ENCODE measurements around the gene PDE4A. TPM values are rescaled to one million over a fixed set of nuclear protein-coding genes. Genes with fewer than 3 reads are reported as not detected.
A peak's percentile ranks its signal among the peaks of the same experiment; 100 is the strongest.

The PDE4A gene
- total RNA-seq, 1 donor from 2014 or later = 0.26 TPM

- FAIRE-seq (no peak), DNase-seq (ENCODE audit: low read depth) (no peak)
- Histone ChIP-seq H3K36me3 (ENCODE audit: control insufficient read depth, insufficient read depth, low read length) (no peaks in the 10 kb centered on the region), H3K4me3 (ENCODE audit: low read depth, low read length) (no peak overlapping the region), H3K27me3 (ENCODE audit: control insufficient read depth, insufficient read depth, low read length) (peaks cover 25% of the 10 kb centered on the region)
- TF ChIP-seq CTCF (IDR thresholded peaks at IDR 0.05; ENCODE audit: insufficient read depth, low read length, severe bottlenecking) = no peak
Measured at GRCh38 chr19:10417541-10418234, 2.6 kb upstream of the PDE4A start.

GRCh38 chr19:10418235-10418484 lies 2.2 kb upstream of the PDE4A start:
- TF ChIP-seq CTCF (IDR thresholded peaks at IDR 0.05; ENCODE audit: insufficient read depth, low read length, severe bottlenecking) = peak; percentile 1

GRCh38 chr19:10418485-10419199 lies 1.7 kb upstream of the PDE4A start:
- Histone ChIP-seq H3K27me3 (ENCODE audit: control insufficient read depth, insufficient read depth, low read length) (peaks cover 25% of the 10 kb centered on the region), H3K4me3 (ENCODE audit: low read depth, low read length) (no peak overlapping the region), H3K36me3 (ENCODE audit: control insufficient read depth, insufficient read depth, low read length) (no peaks in the 10 kb centered on the region)
- TF ChIP-seq CTCF (IDR thresholded peaks at IDR 0.05; ENCODE audit: insufficient read depth, low read length, severe bottlenecking) = no peak
- no peak for DNase-seq (ENCODE audit: low read depth)
- no peak for FAIRE-seq

More at GRCh38 chr19:10418235-10418484, 2.2 kb upstream of the PDE4A start:
- DNase-seq (ENCODE audit: low read depth) (no peak), FAIRE-seq (no peak)
- peaks cover 25% of the 10 kb centered on the region for H3K27me3 ChIP-seq (ENCODE audit: control insufficient read depth, insufficient read depth, low read length)
- H3K4me3 ChIP-seq (ENCODE audit: low read depth, low read length) = no peak overlapping the region
- H3K36me3 ChIP-seq (ENCODE audit: control insufficient read depth, insufficient read depth, low read length) = no peaks in the 10 kb centered on the region

DNA sequence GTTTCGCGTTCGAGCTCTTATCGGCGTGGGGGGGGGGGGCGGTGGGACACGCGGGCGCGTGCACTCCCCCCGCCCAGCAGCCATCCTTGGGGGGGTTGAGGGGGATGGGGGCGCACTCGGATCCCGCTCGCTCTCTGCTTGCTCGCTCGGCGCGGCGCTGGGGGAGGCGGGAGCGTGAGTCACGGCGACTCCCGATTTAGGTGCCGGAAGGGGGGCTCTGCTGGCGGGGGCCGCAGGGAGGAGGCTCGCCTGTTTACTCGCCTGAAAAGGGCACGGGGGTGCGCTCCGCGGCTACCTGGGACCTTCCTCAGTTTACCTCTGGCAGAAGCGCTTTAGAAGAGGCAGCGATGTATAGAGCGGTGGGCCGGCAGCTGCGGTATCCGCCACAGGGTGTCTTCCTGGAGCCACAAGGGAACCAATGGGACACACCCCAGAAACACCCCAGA lies 1.1 kb upstream of the PDE4A start:
- Histone ChIP-seq H3K36me3 (ENCODE audit: control insufficient read depth, insufficient read depth, low read length) (no peaks in the 10 kb centered on the region), H3K27me3 (ENCODE audit: control insufficient read depth, insufficient read depth, low read length) (peaks cover 26% of the 10 kb centered on the region), H3K4me3 (ENCODE audit: low read depth, low read length) (no peak overlapping the region)
- DNase-seq (ENCODE audit: low read depth) (no peak), FAIRE-seq (no peak)
- TF ChIP-seq CTCF (IDR thresholded peaks at IDR 0.05; ENCODE audit: insufficient read depth, low read length, severe bottlenecking) = no peak

- Histone ChIP-seq H3K27me3 (ENCODE audit: control insufficient read depth, insufficient read depth, low read length) (peaks cover 29% of the 10 kb centered on the region), H3K4me3 (ENCODE audit: low read depth, low read length) (peak overlapping the region; percentile 27), H3K36me3 (ENCODE audit: control insufficient read depth, insufficient read depth, low read length) (no peaks in the 10 kb centered on the region)
- FAIRE-seq = no peak
- no peak for TF ChIP-seq CTCF (IDR thresholded peaks at IDR 0.05; ENCODE audit: insufficient read depth, low read length, severe bottlenecking)
- no peak for DNase-seq (ENCODE audit: low read depth)
Measured at GRCh38 chr19:10419646-10420443, 493 bp upstream of the PDE4A start.

All from bronchial epithelial cell (primary cell).